IMR-90 (cell line): Measurements from ENCODE around the gene CCDC88C. TPM values are rescaled to one million over a fixed set of nuclear protein-coding genes. Genes with fewer than 3 reads are reported as not detected.

ENCODE experiments used
- ATAC-seq: fragments of 200-7000 bp; cut with Tn5 transposase; 2 replicates; pipeline ENCODE4 v1.9.1; 2020; ENCODE audit warnings: low read depth, mild to moderate bottlenecking, moderate library complexity
- BruUV-seq: library from RNA; stranded (reverse); fragments of 400-500 nt; replicated peaks from 2 replicates; lab custom pipeline; 2021; lab: Mats Ljungman, UMichigan
- CTCF ChIA-PET: fragments of 300-600 bp; formaldehyde crosslinking; extraction: SDS; loops from one replicate; lab custom pipeline; 2021; ENCODE audit warnings: antibody characterized with exemption; lab: Yijun Ruan, JAX
- POLR2A ChIA-PET: fragments of 300-600 bp; sonication (Branson Sonifier 250); formaldehyde crosslinking; loops from one replicate; lab custom pipeline; 2022; ENCODE audit warnings: antibody characterized with exemption; ENCODE audit not compliant: unreplicated experiment; lab: Charles Lee
- DNase-seq: peaks from one replicate; pipeline ENCODE4 v3.0.0; 2013
- H2AFZ ChIP-seq: replicated peaks from 2 replicates; pipeline ENCODE3; 2013; ENCODE audit warnings: low read length, mild to moderate bottlenecking; ENCODE audit not compliant: poor library complexity
- H2AK5ac ChIP-seq: 2 replicates; pipeline ENCODE4 v1.6.1; 2013; ENCODE audit warnings: low read depth, low read length, inconsistent platforms
- H2AK9ac ChIP-seq: replicated peaks from 2 replicates; pipeline ENCODE3; 2013; ENCODE audit warnings: mild to moderate bottlenecking, low read depth, low read length, moderate library complexity; ENCODE audit not compliant: poor library complexity
- H2BK120ac ChIP-seq: 2 replicates; pipeline ENCODE4 v1.6.1; 2013; ENCODE audit warnings: low read depth, low read length, inconsistent platforms
- H2BK15ac ChIP-seq: 3 replicates; pipeline ENCODE4 v1.6.1; 2013; ENCODE audit warnings: low read depth, low read length, inconsistent platforms
- H2BK20ac ChIP-seq: 2 replicates; pipeline ENCODE4 v1.6.1; 2013; ENCODE audit warnings: low read depth, mild to moderate bottlenecking, inconsistent platforms, low read length, moderate library complexity
- H2BK5ac ChIP-seq: 2 replicates; pipeline ENCODE4 v1.6.1; 2013; ENCODE audit warnings: mild to moderate bottlenecking, low read depth, low read length, inconsistent platforms; ENCODE audit not compliant: poor library complexity, severe bottlenecking
- H3K14ac ChIP-seq: replicated peaks from 2 replicates; pipeline ENCODE4 v1.6.1; 2013; ENCODE audit warnings: low read depth, low read length, inconsistent platforms
- H3K18ac ChIP-seq: 2 replicates; pipeline ENCODE4 v1.6.1; 2013; ENCODE audit warnings: low read depth, low read length, control low read depth
- H3K23ac ChIP-seq: 2 replicates; pipeline ENCODE4 v1.6.1; 2013; ENCODE audit warnings: low read depth, low read length, inconsistent platforms
- H3K27ac ChIP-seq: 2 replicates; pipeline ENCODE4 v1.5.1; 2013; ENCODE audit warnings: mild to moderate bottlenecking, control low read depth, low read length; ENCODE audit not compliant: insufficient read depth
- H3K27me3 ChIP-seq: 2 replicates; pipeline ENCODE4 v1.6.1; 2013; ENCODE audit warnings: low read length; ENCODE audit not compliant: control insufficient read depth, insufficient read depth
- H3K36me3 ChIP-seq: 2 replicates; pipeline ENCODE4 v1.6.1; 2013; ENCODE audit warnings: low read length, mixed read lengths; ENCODE audit not compliant: control insufficient read depth, insufficient read depth
- H3K4ac ChIP-seq: 2 replicates; pipeline ENCODE4 v1.6.1; 2013; ENCODE audit warnings: low read depth, low read length, inconsistent platforms
- H3K4me1 ChIP-seq: 2 replicates; pipeline ENCODE4 v1.6.1; 2013; ENCODE audit warnings: low read length, mixed read lengths; ENCODE audit not compliant: control insufficient read depth, insufficient read depth
- H3K4me2 ChIP-seq: 2 replicates; pipeline ENCODE4 v1.6.1; 2013; ENCODE audit warnings: low read depth, mild to moderate bottlenecking, control low read depth, low read length, moderate library complexity
- H3K4me3 ChIP-seq: 2 replicates; pipeline ENCODE4 v1.5.1; 2013; ENCODE audit warnings: low read depth, mild to moderate bottlenecking, control low read depth, low read length, moderate library complexity; ENCODE audit not compliant: insufficient read depth
- H3K56ac ChIP-seq: 2 replicates; pipeline ENCODE4 v1.6.1; 2013; ENCODE audit warnings: low read length, inconsistent platforms; ENCODE audit not compliant: insufficient read depth; ENCODE audit errors: extremely low read depth
- H3K79me1 ChIP-seq, 2 experiments: 2 replicates each; pipeline ENCODE4 v1.6.1; 2013; ENCODE audit warnings: low read length in 2 of 2, inconsistent platforms in 1 of 2, low read depth in 1 of 2
- H3K9ac ChIP-seq: 2 replicates; pipeline ENCODE4 v1.6.1; 2013; ENCODE audit warnings: low read depth, low read length, control low read depth
- H3K9me1 ChIP-seq: 2 replicates; pipeline ENCODE4 v1.6.1; 2013; ENCODE audit warnings: low read length, inconsistent platforms; ENCODE audit not compliant: insufficient read depth
- H3K9me3 ChIP-seq: 2 replicates; pipeline ENCODE4 v1.6.1; 2013; ENCODE audit warnings: low read length; ENCODE audit not compliant: control insufficient read depth, insufficient read depth
- H4K20me1 ChIP-seq: 2 replicates; pipeline ENCODE4 v1.6.1; 2013; ENCODE audit warnings: low read length, inconsistent platforms; ENCODE audit not compliant: insufficient read depth
- H4K5ac ChIP-seq: 2 replicates; pipeline ENCODE4 v1.6.1; 2013; ENCODE audit warnings: mild to moderate bottlenecking, low read depth, low read length, control low read depth
- H4K8ac ChIP-seq, 2 experiments: 2 replicates each; pipeline ENCODE4 v1.6.1; 2013; ENCODE audit warnings: low read depth in 2 of 2, low read length in 2 of 2, control low read depth in 1 of 2, inconsistent platforms in 1 of 2
- H4K91ac ChIP-seq: 2 replicates; pipeline ENCODE4 v1.6.1; 2013; ENCODE audit warnings: low read depth, low read length, inconsistent platforms; ENCODE audit not compliant: insufficient read depth
- BHLHE40 ChIP-seq: fragments of 150-350 bp; IDR thresholded peaks from 2 replicates; pipeline ENCODE4 v1.6.1; 2016; ENCODE audit warnings: mild to moderate bottlenecking, low read depth, low read length
- CHD1 ChIP-seq: IDR thresholded peaks from 2 replicates; pipeline ENCODE4 v1.6.1; 2012; ENCODE audit warnings: low read depth, low read length, improper control_type of control experiment
- CTCF ChIP-seq: conservative IDR thresholded peaks from 2 replicates; pipeline ENCODE4 v1.5.1; 2012; ENCODE audit warnings: mild to moderate bottlenecking, low read depth, low read length, improper control_type of control experiment
- FOS ChIP-seq: fragments of 150-350 bp; IDR thresholded peaks from 2 replicates; pipeline ENCODE4 v1.6.1; 2016; ENCODE audit warnings: low read depth, low read length
- MAFK ChIP-seq: IDR thresholded peaks from 2 replicates; pipeline ENCODE4 v1.6.1; 2012; ENCODE audit warnings: low read depth, low read length, improper control_type of control experiment
- MAZ ChIP-seq: IDR thresholded peaks from 2 replicates; pipeline ENCODE4 v1.6.1; 2012; ENCODE audit warnings: low read depth, mild to moderate bottlenecking, low read length, improper control_type of control experiment, moderate library complexity, borderline replicate concordance
- MXI1 ChIP-seq: IDR thresholded peaks from 2 replicates; pipeline ENCODE4 v1.6.1; 2012; ENCODE audit warnings: low read depth, mild to moderate bottlenecking, low read length, moderate library complexity, borderline replicate concordance
- NFE2L2 ChIP-seq: fragments of 150-350 bp; IDR thresholded peaks from 2 replicates; pipeline ENCODE4 v1.6.1; 2016; ENCODE audit warnings: low read depth, mild to moderate bottlenecking, low read length
- POLR2A ChIP-seq: IDR thresholded peaks from 2 replicates; pipeline ENCODE4 v1.6.1; 2012; ENCODE audit warnings: mild to moderate bottlenecking, low read depth, low read length
- RAD21 ChIP-seq: IDR thresholded peaks from 2 replicates; pipeline ENCODE4 v1.6.1; 2012; ENCODE audit warnings: low read length, improper control_type of control experiment
- RCOR1 ChIP-seq: IDR thresholded peaks from 2 replicates; pipeline ENCODE4 v1.6.1; 2012; ENCODE audit warnings: mild to moderate bottlenecking, low read length, improper control_type of control experiment; ENCODE audit not compliant: insufficient replicate concordance
- SMC3 ChIP-seq: fragments of 150-350 bp; IDR thresholded peaks from 2 replicates; pipeline ENCODE4 v1.6.1; 2016; ENCODE audit warnings: low read depth, mild to moderate bottlenecking, antibody characterized with exemption, low read length, moderate library complexity
- USF2 ChIP-seq: fragments of 150-350 bp; IDR thresholded peaks from 2 replicates; pipeline ENCODE4 v1.6.1; 2017; ENCODE audit warnings: mild to moderate bottlenecking, antibody characterized with exemption, low read length, low read depth
- WGBS, 2 experiments: methylation state at CpG; one replicate each; pipeline versions ENCODE4 v1.1.5 to v1.1.7; 2013; ENCODE audit warnings: missing lambda C conversion rate in 2 of 2; ENCODE audit not compliant: insufficient read length in 1 of 2; ENCODE audit errors: extremely low coverage in 2 of 2; 5-methylcytosine and 5-hydroxymethylcytosine counted together
- dilution Hi-C: fragments of 300-500 bp; cut with HindIII; formaldehyde crosslinking; loops from one replicate; pipeline ENCODE4 v1.14.3; 2018; ENCODE audit warnings: low sequenced_read_pairs; ENCODE audit not compliant: unreplicated experiment
- in situ Hi-C: fragments of 300-500 bp; cut with MboI; formaldehyde crosslinking; loops from 3 replicates; pipeline ENCODE4 v1.14.3; 2019; ENCODE audit warnings: low sequenced_read_pairs, inconsistent platforms, mixed read lengths
- intact Hi-C: fragments of 100-400 bp; cut with micrococcal nuclease; formaldehyde crosslinking; loops from 2 replicates; pipeline ENCODE4 v1.10.0; 2022
- polyA plus RNA-seq, 3 experiments: library from polyadenylated mRNA; depleted of rRNA; stranded (reverse); fragments of >200 nt; gene quantifications; 2 replicates each; pipeline ENCODE4 v1.2.3, GENCODE V29; 2012; ENCODE audit warnings: low replicate concordance in 1 of 3
- total RNA-seq: library from RNA; depleted of rRNA; stranded (reverse); fragments of >200 nt; gene quantifications from 2 replicates; pipeline ENCODE4 v1.2.3, GENCODE V29; 2012

CCDC88C gene
- total and polyA plus RNA-seq, 2 of the 4 experiments (the other 2 are of a cell fraction): 0.17 to 0.18 TPM

GRCh38 chr14:91380123-91380522 is 37.5 kb downstream of the CCDC88C start:
- no peak overlapping the region for H3K18ac ChIP-seq
- H3K56ac ChIP-seq: no peak overlapping the region
- ChIA-PET CTCF (no interaction called here), POLR2A (no interaction called here)
- no peak overlapping the region for H2AFZ ChIP-seq
- H3K4ac ChIP-seq: no peak overlapping the region
- H3K14ac ChIP-seq: no peak overlapping the region
- H2BK20ac ChIP-seq: no peak overlapping the region
- TF ChIP-seq BHLHE40 (no peak), POLR2A (no peak), RCOR1 (no peak), MAFK (no peak), NFE2L2 (no peak), CTCF (no peak), MAZ (no peak), SMC3 (no peak), MXI1 (no peak), CHD1 (no peak), USF2 (no peak), RAD21 (no peak), FOS (no peak)
- in situ Hi-C loops: no loop called here
- no peak overlapping the region for H3K9ac ChIP-seq
- dilution Hi-C loops: no loop called here
- H3K9me3 ChIP-seq: no peaks in the 10 kb centered on the region
- H2BK5ac ChIP-seq: no peak overlapping the region
- no peak overlapping the region for H3K23ac ChIP-seq
- no peaks in the 10 kb centered on the region for H3K36me3 ChIP-seq
- peaks cover 8% of the 10 kb centered on the region; the same call in 1 of the 2 replicates for H3K27me3 ChIP-seq
- H3K4me2 ChIP-seq: no peak overlapping the region
- no peak overlapping the region for H4K5ac ChIP-seq
- H2AK5ac ChIP-seq: no peak overlapping the region
- H2AK9ac ChIP-seq: no peak overlapping the region
- no peak overlapping the region for H2BK15ac ChIP-seq
- H3K4me3 ChIP-seq: no peak overlapping the region
- no peak overlapping the region for H3K27ac ChIP-seq
- H4K20me1 ChIP-seq: no peaks in the 10 kb centered on the region
- no peaks in the 10 kb centered on the region for H3K79me1 ChIP-seq
- ATAC-seq: no peak
- no peak for DNase-seq
- BruUV-seq: no TSS peak
- no peaks in the 10 kb centered on the region for H3K9me1 ChIP-seq
- no peak overlapping the region for H4K8ac ChIP-seq
- H2BK120ac ChIP-seq: no peak overlapping the region
- intact Hi-C loops: no loop called here
- no peak overlapping the region for H4K91ac ChIP-seq
- no CpG with 5 or more reads among the region's 5 CpGs for WGBS, 2 experiments
- no peaks in the 10 kb centered on the region for H3K4me1 ChIP-seq
